Lower leg skin (tissue), 4 donors: ENCODE results near the gene NF1. TPM values are rescaled to one million over a fixed set of nuclear protein-coding genes. Genes with fewer than 3 reads are reported as not detected.
"Not testable (repeated sequence)": the region's sequence is repeated elsewhere in the genome, so short reads cannot be mapped to it uniquely, and the experiment has no call there.

Experiments
- DNase-seq, 2 donors: peaks; one replicate each; pipeline ENCODE4 v3.0.0-alpha.2; 2019; ENCODE audit warnings: low spot score in 2 of 2
- H3K4me3 ChIP-seq: fragments of 200-600 bp; sonication (generic); 2 replicates; pipeline ENCODE4 v1.5.1; 2017; ENCODE audit warnings: mild to moderate bottlenecking, low read depth; ENCODE audit not compliant: poor library complexity, severe bottlenecking
- POLR2A ChIP-seq, 2 donors: fragments of 450-650 bp; IDR thresholded peaks; one replicate each; pipeline ENCODE4 v1.6.1; 2016 to 2017; ENCODE audit warnings: antibody characterized with exemption in 2 of 2, mild to moderate bottlenecking in 1 of 2, moderate library complexity in 1 of 2
- WGBS, 2 donors: methylation state at CpG; one replicate each; pipeline ENCODE4 v1.1.5; 2018; 5-methylcytosine and 5-hydroxymethylcytosine counted together
- intact Hi-C: fragments of 100-400 bp; cut with DNase I; formaldehyde crosslinking; loops from one replicate; pipeline ENCODE4 v1.15.0; 2023; ENCODE audit warnings: low total_unique reads
- total RNA-seq, 4 donors: library from RNA; depleted of rRNA; stranded (reverse); fragments of >200 nt; gene quantifications; one replicate each; pipeline ENCODE4 v1.1.0, GENCODE V29; 2016
- TF ChIP-seq, protein P1 (sequence below), 3 donors: fragments of 450-650 bp; IDR thresholded peaks; one replicate each; pipeline ENCODE4 v1.5.1; 2016; ENCODE audit warnings: antibody characterized with exemption in 3 of 3, mild to moderate bottlenecking in 3 of 3, moderate library complexity in 2 of 3

Gene NF1
- total RNA-seq, 4 donors from 2014 or later = 27.5 to 48.6 (median 34.3) TPM

DNA sequence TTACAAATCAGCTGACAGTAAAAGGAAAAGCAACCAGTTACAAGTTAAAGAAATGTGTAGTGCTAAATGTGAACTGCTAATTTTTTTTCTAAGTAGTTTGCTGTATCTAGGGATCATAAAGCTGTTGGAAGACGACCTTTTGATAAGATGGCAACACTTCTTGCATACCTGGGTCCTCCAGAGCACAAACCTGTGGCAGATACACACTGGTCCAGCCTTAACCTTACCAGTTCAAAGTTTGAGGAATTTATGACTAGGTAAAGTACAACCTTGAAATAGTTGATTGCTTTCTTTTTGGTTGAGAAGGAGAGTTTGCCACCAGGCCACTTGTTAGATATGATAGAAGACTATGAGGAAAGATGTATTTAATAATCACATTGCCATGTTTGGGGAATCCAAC, 166.8 kb downstream of the NF1 start:
- H3K4me3 ChIP-seq = no peak overlapping the region
- WGBS, 2 donors = 85 to 87% methylated on average over 1 of the region's 1 CpG
- intact Hi-C loops = no loop called here
- TF ChIP-seq, protein P1, sequence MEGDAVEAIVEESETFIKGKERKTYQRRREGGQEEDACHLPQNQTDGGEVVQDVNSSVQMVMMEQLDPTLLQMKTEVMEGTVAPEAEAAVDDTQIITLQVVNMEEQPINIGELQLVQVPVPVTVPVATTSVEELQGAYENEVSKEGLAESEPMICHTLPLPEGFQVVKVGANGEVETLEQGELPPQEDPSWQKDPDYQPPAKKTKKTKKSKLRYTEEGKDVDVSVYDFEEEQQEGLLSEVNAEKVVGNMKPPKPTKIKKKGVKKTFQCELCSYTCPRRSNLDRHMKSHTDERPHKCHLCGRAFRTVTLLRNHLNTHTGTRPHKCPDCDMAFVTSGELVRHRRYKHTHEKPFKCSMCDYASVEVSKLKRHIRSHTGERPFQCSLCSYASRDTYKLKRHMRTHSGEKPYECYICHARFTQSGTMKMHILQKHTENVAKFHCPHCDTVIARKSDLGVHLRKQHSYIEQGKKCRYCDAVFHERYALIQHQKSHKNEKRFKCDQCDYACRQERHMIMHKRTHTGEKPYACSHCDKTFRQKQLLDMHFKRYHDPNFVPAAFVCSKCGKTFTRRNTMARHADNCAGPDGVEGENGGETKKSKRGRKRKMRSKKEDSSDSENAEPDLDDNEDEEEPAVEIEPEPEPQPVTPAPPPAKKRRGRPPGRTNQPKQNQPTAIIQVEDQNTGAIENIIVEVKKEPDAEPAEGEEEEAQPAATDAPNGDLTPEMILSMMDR (IDR thresholded peaks at IDR 0.05) = no peak
- no peak for TF ChIP-seq POLR2A (IDR thresholded peaks at IDR 0.05)
- DNase-seq = no peak

GRCh38 chr17:31262923-31263322, 168.1 kb downstream of the NF1 start:
- H3K4me3 ChIP-seq, DNase-seq, intact Hi-C loops: not testable (repeated sequence)
- WGBS, 2 donors = 93 to 100% methylated on average over 1 of the region's 1 CpG

DNA sequence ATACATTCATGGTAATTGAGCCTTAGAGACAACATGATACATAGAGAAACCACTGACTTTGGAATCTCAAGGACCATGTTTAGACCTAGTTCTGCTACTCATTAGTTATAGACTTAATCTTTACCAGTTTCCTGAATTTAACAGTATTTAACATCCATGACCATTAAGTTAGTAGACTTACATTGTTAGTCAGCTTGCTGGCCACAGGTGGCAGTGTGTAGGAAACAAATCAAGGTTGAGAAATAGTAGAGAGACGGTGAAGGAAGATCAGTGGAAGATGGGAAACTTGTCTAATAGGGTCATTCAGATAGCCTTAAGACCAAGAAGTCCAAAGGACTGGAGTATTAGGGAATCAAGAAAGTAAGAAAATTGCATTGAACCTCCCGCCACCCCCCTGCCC, 171.3 kb downstream of the NF1 start:
- DNase-seq = no peak
- 93 to 95% methylated on average over 2 of the region's 2 CpGs for WGBS, 2 donors
- intact Hi-C loops = no loop called here
- TF ChIP-seq, protein P1 (IDR thresholded peaks at IDR 0.05) = no peak
- H3K4me3 ChIP-seq = no peak overlapping the region

DNA sequence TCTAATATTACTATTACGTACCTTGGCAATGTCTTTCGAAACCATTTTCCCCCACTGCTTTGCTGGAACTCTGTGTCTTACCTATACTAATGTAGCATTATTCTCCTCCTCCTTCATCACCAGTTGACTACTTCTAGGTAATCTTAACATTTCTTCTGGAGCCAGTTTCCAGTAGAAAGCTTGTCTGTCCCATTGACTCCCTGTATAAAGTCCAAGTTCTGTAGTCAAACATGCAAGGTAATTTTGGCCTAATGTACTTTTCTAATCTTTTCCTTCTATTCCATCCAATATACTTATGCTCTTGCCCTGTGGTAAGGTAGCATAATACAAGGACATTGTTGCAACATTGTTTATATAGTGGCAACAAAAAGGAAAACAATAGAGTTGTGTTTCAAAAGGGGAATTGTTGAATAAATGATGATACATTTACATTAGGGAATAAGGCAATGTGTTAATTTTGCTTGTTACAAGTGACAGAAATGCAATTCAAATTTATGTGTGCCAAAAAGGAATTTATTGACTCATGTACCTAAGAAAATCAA, 174.3 kb downstream of the NF1 start:
- DNase-seq = no peak
- no peak overlapping the region for H3K4me3 ChIP-seq
- intact Hi-C loops = no loop called here
- TF ChIP-seq, protein P1 (IDR thresholded peaks at IDR 0.05) = no peak
- no peak for TF ChIP-seq POLR2A (IDR thresholded peaks at IDR 0.05)
- 94 to 95% methylated on average over 2 of the region's 2 CpGs for WGBS, 2 donors

GRCh38 chr17:31269578-31269983, 174.8 kb downstream of the NF1 start:
- WGBS, 2 donors = 58 to 62% methylated on average over 1 of the region's 1 CpG
- intact Hi-C loops = no loop called here
- no peak overlapping the region for H3K4me3 ChIP-seq
- DNase-seq = no peak
- TF ChIP-seq POLR2A (IDR thresholded peaks at IDR 0.05) = no peak
- TF ChIP-seq, protein P1 (IDR thresholded peaks at IDR 0.05) = no peak

GRCh38 chr17:31272236-31272635, 177.5 kb downstream of the NF1 start:
- intact Hi-C loops = no loop called here
- 93 to 100% methylated on average over 1 of the region's 1 CpG for WGBS, 2 donors
- no peak for DNase-seq
- TF ChIP-seq, protein P1 (IDR thresholded peaks at IDR 0.05) = no peak
- TF ChIP-seq POLR2A (IDR thresholded peaks at IDR 0.05) = no peak
- no peak overlapping the region for H3K4me3 ChIP-seq
